HG02973 (cell line): ENCODE results near the gene BTG1.
A peak's percentile ranks its signal among the peaks of the same experiment; 100 is the strongest.

Experiments used
- ATAC-seq: cut with Tn5 transposase; IDR thresholded peaks from one replicate; pipeline ENCODE4 v1.9.1; 2021; ENCODE audit warnings: moderate library complexity; ENCODE audit not compliant: unreplicated experiment

The BTG1 gene, protein sequence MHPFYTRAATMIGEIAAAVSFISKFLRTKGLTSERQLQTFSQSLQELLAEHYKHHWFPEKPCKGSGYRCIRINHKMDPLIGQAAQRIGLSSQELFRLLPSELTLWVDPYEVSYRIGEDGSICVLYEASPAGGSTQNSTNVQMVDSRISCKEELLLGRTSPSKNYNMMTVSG

DNA sequence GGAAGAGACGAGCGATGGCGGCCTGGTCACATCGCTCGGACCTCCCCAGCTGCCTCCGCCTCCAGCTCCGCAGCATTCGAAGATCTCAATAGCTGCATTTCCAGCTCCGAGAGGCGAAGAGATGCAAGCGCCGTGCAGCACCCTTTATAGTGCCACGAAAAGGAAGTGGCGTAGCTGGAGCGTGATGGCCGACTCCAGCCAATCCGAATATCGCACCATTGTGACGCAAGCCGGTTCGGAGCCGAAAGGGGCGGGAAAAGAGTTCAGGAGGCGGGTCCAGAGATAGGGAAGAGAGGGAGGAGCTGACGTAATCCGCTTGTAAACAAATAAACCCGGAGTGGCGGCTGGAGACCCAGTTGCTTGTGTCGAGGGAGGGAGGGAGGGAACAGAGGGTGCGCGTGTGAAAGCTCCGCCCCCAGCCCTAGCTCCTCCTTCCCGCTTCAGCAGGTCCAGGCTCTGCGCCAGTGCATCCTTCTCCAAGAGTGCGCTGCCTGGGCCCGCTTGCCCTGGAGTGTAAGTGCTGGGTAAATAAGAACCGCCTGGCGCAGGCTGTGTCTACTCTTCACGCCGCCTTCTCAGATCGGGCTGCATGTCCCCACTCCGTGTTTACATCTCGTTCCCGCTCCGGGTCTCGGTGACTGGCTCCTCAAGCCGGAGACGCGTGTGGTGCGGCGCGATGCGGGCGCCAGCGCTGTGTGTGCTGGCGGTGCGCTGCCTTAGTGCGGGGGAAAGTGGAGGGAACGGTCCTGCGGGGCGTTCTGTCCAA is at the start of gene BTG1:
BTG1 (minus strand) TSS at position 116 of the 766 bp plus-strand sequence. CDS start 311 bp downstream, outside the sequence.
- ATAC-seq, result peak; percentile 71

DNA sequence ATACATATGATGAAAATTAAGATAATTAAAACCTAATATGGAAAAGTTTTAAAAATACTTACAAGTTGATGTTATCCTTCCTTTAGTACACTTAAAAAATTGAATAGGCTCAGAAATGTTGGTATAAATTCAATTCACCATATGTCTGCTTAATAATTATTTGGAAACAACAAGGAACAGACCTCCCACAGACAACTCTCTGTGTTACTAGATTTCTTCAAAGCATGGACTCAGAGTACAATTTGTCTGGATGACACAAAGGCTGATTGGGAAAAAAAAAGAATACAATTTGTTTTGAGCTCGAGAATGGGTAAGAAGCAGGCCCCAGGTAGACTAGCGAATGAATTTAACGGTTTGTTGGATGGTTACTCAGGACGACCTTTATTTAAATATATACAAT is 48.9 kb upstream of the BTG1 start:
- no peak for ATAC-seq

DNA sequence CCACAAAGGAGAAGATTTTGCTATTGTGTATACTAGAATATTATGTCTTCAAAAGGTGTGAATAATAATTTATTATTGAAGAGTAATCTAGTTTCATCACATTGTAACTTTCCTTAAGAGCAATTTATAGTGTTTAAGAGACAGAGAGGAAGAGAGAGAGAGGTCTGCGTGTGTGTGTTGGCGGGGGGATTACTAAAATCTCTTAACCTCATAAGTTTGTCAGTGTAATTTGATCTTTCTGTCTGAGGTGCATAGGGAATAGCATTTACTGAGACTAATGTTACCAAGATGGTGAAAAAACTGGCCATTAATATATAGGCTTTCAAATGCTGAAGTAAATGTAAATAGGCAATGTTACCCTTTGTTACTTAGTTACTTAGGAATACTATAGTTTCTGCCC is 48.2 kb upstream of the BTG1 start:
- no peak for ATAC-seq

DNA sequence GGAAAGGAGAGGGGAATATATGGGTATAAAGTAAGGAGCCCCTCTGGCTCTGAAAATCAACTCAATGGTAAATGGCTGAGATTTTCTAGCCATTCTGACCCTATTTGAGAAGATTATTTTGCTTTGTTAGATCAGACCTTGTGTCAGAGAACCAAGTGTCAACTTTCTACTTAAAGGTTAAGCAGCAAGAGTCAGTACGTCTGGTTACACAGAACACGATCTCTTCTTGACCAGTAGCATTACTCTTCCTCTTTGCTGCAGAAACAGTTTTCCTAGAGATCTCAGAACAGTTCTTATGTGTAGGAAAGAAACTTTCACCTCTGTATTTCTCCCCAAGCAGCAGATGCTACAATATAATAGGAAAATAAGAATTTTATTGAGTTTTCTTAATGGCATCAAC is 47.4 kb upstream of the BTG1 start:
- no peak for ATAC-seq

DNA sequence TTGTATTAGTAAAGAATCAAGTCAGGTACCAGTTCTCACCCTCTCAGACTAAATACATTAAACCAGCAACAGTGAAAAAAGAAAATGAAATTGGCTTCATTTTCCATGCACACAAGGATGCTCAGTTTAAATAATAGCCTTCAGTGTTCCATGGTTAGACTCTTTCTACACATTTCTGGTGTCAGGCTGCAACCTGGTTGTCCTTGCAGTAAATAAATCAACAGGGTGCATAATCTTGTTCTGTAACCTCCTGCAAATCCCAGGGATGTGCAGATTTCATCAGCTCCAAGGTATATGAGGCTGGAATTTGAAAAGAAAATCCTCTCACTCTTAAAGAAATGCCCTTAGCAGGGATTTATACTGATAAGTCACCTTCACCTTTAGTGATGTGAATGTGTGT is 46.7 kb upstream of the BTG1 start:
- ATAC-seq, result no peak

DNA sequence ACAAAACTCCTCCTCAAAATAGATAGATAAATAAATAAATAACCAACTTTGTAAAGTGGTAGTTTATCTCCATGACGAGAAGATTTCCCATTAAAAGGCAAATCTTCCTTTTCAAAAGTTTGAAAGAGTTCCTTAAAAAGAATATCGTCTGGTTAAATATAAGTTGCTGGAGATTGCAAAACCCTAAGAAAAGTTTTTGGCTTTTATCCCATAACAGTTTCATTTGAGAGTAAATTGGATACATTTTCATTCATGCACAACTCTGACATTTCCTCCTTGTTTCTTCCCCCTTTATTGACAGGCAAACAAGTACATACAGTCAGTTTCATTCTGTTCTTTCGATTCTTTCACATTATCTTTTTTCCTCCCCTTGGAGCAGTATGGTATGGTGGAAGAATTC is 45.4 kb upstream of the BTG1 start:
- no peak for ATAC-seq

DNA sequence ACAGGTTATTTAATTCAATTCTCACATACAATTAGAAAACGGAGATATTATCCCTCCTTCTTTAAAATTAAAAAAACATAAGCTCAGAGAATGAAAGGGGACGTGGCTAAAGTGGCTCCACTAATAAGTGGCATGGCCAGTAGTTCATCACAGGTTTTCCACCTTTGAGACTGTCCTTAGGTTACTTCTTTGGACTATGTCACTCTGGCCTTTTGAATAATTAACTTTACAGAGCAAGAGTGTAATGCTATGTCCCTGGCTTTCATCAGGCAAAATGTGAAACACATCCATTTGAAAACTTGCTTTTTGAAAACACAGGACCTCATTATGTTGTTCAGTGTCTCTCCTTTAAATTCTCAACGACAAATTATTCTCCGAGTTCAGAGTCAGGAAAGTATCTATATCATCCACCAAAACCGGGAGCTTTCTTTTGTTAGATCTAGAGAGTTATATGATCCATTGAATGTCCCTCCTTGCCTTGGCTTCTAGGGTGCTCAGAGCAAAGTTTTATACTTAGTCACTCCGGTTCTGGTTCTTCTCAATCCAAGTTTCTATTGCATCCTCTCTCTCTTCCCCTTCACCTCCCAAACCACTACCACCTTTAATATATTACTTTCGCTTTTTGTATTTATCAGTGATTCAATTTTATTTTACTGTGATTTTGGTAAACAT is 43.0 kb upstream of the BTG1 start:
- no peak for ATAC-seq

DNA sequence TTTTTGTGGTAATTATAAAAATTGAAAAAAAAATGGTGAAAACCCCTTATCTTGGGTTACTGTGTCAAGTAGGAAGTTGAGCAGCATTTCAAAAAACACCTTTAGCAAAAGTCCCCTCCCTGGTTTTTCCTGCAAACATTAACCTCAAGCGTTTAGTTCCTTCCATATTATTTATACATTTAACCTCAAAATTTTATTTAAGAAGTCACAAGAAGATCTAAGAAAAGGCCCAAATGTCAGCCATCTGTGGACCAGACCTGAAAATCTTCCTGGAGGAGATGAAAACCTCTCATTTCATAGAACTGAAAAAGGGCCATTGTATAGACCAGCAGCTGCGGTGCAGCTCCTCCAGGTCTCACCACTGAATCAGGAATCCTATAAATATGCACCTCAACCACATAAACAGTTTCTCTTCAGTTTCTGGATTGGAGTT is 40.4 kb upstream of the BTG1 start:
- ATAC-seq, result no peak

DNA sequence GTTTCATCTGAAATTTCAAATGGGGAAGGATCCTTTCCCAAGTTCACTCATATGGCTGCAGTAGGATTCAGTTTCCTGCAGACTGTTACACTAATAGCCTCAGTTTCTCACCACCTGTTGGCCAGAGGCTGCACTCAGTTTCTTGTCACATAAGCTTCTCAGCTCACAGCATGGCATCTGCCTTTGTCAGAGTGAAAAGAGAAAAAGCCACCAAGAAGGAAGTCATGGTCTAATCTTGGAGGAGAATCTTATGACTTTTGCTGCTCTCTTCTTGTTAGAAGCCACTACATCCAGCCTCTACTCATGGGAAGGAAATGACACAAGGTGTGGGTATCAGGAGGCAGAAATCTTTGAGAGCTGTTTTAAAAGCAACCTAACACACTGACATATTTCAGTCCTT is 39.4 kb upstream of the BTG1 start:
- peak; percentile 64 for ATAC-seq

DNA sequence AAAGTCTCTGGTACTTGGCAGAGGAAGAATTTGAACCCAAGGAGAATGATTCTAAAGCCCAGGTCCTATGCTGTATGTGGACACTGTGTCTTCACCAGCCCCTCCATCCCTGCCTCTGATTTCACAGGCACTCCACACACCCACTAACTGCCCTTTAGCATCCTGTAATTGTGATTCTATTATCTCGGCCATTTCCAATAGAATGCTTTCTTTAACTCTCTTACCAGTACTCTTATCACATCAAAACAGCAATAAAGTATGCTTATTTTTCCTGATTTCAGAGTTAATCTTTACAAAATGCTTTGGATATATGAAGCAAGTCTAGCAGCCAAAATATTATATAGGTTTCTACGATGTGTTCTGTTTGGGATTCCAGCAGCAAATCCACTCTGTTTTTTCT is 37.9 kb upstream of the BTG1 start:
- ATAC-seq, result no peak

DNA sequence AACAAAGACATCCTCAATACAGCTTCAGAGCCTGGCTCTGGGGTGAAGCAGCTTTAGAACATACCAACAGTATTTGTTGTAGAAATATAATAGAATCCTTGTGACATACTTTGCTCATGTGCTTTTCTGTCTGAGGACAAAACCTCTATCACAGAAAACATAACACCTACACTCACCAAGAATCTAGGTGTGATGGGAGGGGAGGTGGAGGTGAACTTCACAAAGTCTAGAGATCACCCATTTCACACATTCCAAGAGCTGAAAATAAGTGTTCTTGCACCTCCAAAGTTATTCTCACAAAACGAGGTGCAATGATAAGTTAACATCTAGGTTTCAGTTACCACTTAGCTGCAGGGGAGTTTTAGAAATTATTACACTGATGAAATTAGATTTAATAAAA is 32.7 kb upstream of the BTG1 start:
- ATAC-seq, result no peak

DNA sequence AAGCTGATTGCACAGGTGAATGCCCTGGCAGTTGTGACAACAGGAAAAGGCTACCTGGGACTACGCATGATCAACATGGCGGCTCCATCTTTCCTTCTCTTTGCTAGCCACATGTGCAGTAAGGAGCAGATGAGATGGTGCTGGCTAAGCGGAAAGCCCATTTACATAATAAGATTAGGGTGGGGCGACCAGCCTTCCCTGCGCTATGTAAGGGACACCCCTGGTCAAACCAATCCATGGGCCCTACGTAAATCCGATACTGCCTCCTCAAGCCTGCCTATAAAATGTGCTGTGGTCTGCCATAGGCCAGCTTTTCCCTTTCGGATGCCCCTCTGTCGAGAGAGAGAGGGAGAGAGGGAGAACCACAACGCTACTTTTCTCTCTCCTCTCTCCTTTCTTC is 31.0 kb upstream of the BTG1 start:
- ATAC-seq, result no peak

DNA sequence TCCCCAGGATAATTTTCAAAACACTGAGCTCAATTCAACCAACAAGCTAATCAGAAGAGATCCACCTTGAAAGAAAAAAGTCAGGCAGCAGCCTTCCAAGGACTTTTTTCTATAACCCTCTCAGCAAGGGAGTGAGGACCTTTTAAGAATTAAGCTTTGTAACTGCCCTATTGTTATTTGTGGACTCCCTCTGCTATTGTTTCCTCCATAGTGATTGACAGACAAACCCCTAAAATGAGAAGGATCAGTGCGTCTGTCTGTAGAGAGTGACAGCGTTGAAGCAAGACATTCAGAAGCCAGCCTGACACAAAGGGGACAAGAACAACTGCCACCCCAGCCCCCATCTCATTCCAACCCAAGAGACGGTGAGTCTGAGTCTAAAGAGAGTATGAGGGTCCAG is 30.3 kb upstream of the BTG1 start:
- no peak for ATAC-seq

DNA sequence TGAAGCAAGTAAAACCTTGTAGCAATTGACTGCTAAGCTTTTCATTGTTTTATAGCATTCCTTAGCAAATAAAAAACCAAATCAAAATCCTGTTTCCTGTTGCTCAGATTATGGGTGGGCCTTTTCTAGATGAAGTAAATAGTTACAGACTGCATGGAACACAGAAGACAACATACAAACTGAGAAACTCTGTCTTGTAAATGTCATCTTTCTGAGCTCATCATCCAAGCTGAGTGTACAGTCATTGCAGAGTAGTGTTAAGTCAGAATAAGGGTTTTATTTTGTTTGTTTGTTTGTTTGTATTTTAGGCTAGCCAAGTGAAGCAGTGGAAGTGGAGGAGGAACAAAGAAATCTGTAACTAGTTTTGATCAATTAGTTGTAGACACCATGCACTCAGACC is 24.4 kb upstream of the BTG1 start:
- no peak for ATAC-seq

DNA sequence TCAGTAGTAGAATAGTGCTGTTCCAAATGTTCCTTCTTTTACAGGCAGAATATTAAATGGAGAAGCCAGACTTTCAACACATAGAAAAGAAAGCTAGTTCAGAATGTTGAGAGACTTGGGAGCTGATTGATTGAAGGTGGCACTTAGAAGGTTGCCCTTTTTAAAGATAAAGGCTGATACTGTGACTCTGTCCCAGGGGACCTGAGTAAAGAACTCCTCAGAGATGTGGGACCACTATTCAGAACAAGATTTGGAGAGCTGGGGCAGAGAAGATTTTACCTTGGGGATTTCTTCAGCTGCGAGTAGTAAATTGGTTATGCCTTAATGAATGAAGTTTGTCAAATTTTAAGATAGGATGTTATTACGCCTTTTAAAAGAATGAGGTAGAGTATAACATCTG is 21.4 kb upstream of the BTG1 start:
- ATAC-seq, result no peak

DNA sequence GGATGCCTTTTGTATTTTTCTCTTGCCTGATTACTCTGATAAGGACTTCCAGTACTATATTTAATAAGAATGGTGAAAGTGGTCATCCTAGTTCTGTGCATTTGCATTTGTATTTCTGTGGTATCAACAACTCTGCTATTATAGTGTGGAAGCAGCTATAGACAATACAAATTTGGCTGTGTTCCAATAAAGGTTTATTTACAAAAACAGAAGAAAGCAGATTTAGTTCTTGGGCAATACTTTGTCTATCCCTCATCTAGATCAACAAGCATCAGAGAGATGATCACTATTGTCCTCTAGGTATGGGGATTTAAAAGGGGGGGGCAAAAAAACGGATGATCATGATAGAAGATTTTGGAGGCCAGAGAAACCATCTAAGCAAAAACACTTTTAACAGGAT is 19.1 kb upstream of the BTG1 start:
- no peak for ATAC-seq

DNA sequence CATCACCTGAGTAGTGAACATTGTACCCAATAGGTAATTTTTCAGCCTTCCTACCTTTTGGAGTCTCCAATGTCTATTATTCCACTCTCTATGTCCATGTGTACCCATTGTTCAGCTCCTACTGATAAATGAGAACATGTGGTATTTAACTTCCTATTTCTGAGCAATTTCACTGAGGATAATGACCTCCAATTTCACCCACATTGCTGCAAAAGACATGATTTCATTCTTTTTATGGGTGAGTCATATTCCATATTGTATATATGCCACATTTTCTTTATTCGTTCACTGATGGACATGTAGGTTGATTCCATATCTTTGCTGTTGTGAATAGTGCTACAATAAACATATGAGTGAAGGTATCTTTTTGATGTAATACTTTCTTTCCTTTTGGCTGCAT is 16.4 kb upstream of the BTG1 start:
- no peak for ATAC-seq

DNA sequence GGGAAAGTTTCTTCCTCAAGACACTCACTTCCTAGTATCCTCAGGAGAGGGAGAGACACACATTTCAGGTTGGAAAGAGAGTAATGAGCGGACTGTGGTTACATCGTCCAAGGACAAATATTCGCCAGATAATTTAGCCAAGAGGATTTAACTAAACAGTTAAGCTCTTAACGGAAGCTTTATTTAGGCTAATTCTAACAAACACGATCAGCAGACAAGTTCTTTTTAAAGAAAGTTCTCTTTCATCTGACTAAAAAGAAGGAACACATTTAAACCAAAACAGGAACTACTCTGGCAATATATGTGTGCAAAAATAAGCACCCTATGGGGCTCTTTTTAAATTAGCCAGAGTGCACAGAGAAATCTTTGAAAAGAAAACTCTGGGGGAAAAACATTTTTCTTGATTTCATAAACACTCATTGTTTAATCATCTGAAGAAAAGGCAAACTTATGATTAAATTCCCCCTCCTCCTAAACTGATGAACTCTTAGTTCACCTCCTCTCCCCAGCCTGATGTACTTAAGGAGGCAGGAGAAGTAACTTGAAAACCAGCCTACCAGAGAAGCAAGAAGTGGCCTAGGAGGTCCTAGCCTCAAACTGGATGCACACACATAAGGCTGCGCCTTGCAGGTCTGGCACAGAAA is 13.3 kb upstream of the BTG1 start:
- no peak for ATAC-seq

DNA sequence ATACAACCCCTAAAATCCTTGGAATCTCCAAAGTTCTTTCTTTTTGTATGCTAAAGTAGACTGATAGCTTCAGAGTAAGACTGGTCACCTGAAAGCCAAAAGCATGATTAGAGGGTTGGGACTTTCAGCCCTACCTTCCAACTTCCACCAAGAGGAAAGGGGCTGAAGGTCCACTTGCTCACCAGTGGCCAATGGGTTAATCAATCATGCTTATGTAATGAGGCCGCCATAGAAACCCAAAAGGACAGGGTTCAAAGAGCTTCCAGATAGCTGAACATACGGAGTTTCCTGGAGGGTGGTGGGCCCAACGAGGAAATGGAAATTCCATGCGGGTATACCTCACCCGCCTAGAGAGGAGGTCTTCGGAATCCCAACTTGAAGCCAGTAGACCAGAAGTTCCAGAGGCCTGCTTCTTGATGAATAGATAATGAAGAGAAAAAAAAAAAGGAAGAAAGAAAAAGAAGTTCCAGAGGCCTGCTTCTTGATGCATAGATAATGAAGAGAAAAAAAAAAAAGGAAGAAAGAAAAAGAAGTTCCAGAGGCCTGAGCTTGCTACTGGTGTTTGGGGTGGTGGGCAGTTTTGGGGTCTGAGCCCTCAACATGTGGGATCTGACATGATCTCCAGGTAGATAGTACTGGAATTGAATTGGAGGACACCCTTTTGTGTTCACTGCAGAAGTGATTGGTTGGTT is 11.2 kb upstream of the BTG1 start:
- no peak for ATAC-seq

DNA sequence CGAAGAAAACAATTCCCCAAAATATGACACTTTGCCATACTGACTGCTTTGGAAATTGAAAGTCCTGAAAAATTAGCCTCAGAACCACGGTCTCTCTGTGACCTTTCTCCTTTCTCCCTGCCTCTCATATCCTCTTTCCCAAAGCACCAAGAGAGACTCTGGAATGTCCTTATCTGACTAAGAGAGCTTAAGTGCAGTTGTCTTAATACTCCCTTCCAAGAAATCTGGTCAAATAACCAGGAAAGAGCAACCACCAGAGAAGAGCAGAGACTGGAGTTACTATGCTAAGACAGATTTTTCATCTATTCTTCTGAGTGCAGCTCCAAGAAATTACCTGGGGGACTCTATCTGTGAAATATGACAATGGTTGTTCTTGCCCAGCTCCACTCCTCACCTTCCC is 10.5 kb upstream of the BTG1 start:
- ATAC-seq, result no peak

DNA sequence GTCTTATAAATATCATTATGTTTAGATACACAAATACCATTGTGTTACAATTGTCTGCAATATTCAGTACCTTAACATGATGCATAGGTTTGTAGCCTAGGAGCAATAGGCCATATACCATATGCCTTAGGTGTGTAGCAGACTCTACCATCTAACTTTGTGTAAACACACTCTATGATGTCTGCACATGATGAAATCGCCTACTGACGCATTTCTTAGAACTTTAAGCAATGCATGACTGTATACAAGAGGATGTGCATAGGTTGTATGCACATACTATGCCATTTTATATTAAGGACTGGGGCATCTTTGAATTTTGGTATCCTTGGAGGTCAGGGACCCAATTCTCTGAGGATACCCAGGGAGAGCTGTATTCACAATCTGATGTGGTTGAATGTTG is 10.1 kb upstream of the BTG1 start:
- no peak for ATAC-seq
